ENCODE measurements around the gene ENTPD8.

The ENTPD8 gene

DNA sequence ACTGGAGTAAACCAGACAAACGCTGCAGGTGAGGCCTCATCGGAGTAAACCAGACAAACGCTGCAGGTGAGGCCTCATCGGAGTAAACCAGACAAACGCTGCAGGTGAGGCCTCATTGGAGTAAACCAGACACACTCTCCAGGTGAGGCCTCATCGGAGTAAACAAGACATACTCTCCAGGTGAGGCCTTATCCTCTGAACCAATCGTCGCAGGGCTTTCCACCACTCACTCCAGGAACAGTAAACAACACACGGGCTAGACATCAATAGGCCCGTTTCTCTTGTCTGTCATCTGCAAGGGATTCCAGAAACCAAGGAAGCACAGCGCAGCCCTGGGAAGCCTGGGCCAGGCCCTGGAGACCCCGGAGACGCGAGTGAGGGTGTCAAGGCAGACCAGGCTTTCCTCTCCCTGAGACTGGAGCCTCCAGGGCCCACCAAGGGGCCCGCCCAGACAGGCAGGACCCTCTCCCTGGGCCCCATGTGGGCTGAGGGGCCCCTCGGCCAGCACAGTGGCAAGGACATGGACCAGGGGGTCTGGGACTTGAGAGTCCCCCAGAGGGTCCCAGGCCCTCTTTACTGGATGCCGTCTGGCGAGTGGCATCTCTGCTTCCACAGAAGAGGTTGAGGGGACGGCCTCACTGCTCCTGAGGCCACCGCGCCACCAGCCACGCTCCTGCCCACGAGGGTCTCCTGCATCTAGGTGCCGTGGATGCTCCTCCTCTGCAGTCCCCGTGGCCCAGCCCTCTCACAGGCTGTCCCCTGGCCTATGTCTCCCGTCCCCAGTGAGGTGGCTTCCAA is 44.4 kb upstream of the ENTPD8 start:
- no peaks in the 10 kb centered on the region for H3K36me3 ChIP-seq (replicated peaks; ENCODE audit: low read depth, low read length)
- H3K9me3 ChIP-seq (ENCODE audit: insufficient read depth, low read length), result no peaks in the 10 kb centered on the region
- no peak for TF ChIP-seq EZH2phosphoT487 (IDR thresholded peaks at IDR 0.05; ENCODE audit: low read depth)
- TF ChIP-seq, protein P1, sequence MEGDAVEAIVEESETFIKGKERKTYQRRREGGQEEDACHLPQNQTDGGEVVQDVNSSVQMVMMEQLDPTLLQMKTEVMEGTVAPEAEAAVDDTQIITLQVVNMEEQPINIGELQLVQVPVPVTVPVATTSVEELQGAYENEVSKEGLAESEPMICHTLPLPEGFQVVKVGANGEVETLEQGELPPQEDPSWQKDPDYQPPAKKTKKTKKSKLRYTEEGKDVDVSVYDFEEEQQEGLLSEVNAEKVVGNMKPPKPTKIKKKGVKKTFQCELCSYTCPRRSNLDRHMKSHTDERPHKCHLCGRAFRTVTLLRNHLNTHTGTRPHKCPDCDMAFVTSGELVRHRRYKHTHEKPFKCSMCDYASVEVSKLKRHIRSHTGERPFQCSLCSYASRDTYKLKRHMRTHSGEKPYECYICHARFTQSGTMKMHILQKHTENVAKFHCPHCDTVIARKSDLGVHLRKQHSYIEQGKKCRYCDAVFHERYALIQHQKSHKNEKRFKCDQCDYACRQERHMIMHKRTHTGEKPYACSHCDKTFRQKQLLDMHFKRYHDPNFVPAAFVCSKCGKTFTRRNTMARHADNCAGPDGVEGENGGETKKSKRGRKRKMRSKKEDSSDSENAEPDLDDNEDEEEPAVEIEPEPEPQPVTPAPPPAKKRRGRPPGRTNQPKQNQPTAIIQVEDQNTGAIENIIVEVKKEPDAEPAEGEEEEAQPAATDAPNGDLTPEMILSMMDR (IDR thresholded peaks at IDR 0.05; ENCODE audit: low read depth, low read length), result no peak
- no peak overlapping the region for H3K4me3 ChIP-seq (ENCODE audit: low read length)
- H4K20me1 ChIP-seq (ENCODE audit: insufficient read depth, low read length), result no peaks in the 10 kb centered on the region
- H3K4me1 ChIP-seq (ENCODE audit: low read length), result no peaks in the 10 kb centered on the region
- no peaks in the 10 kb centered on the region for H3K27me3 ChIP-seq (ENCODE audit: low read depth, low read length)
- no peak overlapping the region for H3K4me2 ChIP-seq (ENCODE audit: low read length)
- H3K27ac ChIP-seq (ENCODE audit: low read length), result no peak overlapping the region
- no peak overlapping the region for H3K9ac ChIP-seq (ENCODE audit: low read length)
- H2AFZ ChIP-seq (ENCODE audit: low read depth, low read length), result no peak overlapping the region
- H3K79me2 ChIP-seq (ENCODE audit: low read length), result no peaks in the 10 kb centered on the region

DNA sequence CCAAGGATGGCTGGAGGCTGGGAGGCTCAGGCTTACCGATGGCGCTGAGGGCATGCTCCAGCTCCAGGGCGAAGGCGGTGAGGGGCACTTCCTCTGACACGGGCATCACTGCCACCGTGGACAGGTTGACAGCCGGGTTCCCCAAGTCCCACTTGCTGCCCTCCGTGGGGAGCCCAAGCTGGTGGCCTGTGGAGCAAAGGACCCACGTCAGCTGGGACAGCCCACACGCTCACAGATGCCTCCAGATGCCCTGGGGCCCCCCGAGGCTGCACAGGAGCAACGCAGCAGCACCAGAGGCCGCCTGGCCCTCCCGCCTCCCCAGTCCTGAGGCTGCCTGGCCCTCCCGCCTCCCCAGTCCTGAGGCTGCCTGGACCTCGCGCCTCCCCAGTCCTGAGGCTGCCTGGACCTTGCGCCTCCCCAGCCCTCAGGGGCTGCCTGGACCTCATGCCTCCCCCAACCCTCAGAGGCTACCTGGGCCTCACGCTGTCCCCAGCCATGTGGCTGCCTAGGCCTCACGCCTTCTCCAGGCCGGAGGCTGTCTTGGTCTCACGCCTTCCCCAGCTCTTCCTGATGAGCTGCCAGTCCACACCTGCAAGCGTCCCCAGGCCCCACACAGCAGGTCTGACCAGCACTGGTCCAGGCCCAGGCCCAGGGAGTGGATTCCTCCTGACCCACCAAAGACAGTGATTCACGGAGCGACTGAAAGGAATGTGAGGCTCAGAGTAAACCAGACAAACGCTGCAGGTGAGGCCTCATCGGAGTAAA is 43.6 kb upstream of the ENTPD8 start:
- no peak overlapping the region for H3K27ac ChIP-seq (ENCODE audit: low read length)

GRCh38 chr9:137482094-137482781 is 41.1 kb upstream of the ENTPD8 start:
- Histone ChIP-seq H3K9me3 (ENCODE audit: insufficient read depth, low read length) (no peaks in the 10 kb centered on the region), H3K27me3 (ENCODE audit: low read depth, low read length) (no peaks in the 10 kb centered on the region), H3K36me3 (replicated peaks; ENCODE audit: low read depth, low read length) (no peaks in the 10 kb centered on the region), H3K4me3 (ENCODE audit: low read length) (no peak overlapping the region), H3K79me2 (ENCODE audit: low read length) (no peaks in the 10 kb centered on the region), H3K27ac (ENCODE audit: low read length) (no peak overlapping the region), H3K4me1 (ENCODE audit: low read length) (no peaks in the 10 kb centered on the region), H2AFZ (ENCODE audit: low read depth, low read length) (no peak overlapping the region), H4K20me1 (ENCODE audit: insufficient read depth, low read length) (no peaks in the 10 kb centered on the region), H3K9ac (ENCODE audit: low read length) (no peak overlapping the region), H3K4me2 (ENCODE audit: low read length) (no peak overlapping the region)
- TF ChIP-seq, protein P1 (IDR thresholded peaks at IDR 0.05; ENCODE audit: low read depth, low read length), result no peak
- TF ChIP-seq EZH2phosphoT487 (IDR thresholded peaks at IDR 0.05; ENCODE audit: low read depth), result no peak

More for the DNA sequence above, 43.6 kb upstream of the ENTPD8 start:
- Histone ChIP-seq H3K4me2 (ENCODE audit: low read length) (no peak overlapping the region), H3K79me2 (ENCODE audit: low read length) (no peaks in the 10 kb centered on the region), H3K36me3 (replicated peaks; ENCODE audit: low read depth, low read length) (no peaks in the 10 kb centered on the region), H3K27me3 (ENCODE audit: low read depth, low read length) (no peaks in the 10 kb centered on the region), H3K9me3 (ENCODE audit: insufficient read depth, low read length) (no peaks in the 10 kb centered on the region), H3K9ac (ENCODE audit: low read length) (no peak overlapping the region), H3K4me3 (ENCODE audit: low read length) (no peak overlapping the region), H3K4me1 (ENCODE audit: low read length) (no peaks in the 10 kb centered on the region), H4K20me1 (ENCODE audit: insufficient read depth, low read length) (no peaks in the 10 kb centered on the region), H2AFZ (ENCODE audit: low read depth, low read length) (no peak overlapping the region)
- TF ChIP-seq, protein P1 (IDR thresholded peaks at IDR 0.05; ENCODE audit: low read depth, low read length), result no peak
- TF ChIP-seq EZH2phosphoT487 (IDR thresholded peaks at IDR 0.05; ENCODE audit: low read depth), result no peak
